HEK293T (cell line): ENCODE data around the gene PITPNM3.

Experiments
- CTCF ChIA-PET: fragments of 350-600 bp; formaldehyde crosslinking; extraction: SDS; loops from one replicate; lab custom pipeline; 2021; ENCODE audit warnings: antibody characterized with exemption, inconsistent platforms; lab: Yijun Ruan, JAX
- POLR2A ChIA-PET: fragments of 350-600 bp; formaldehyde crosslinking; extraction: SDS; loops from one replicate; lab custom pipeline; 2020; ENCODE audit warnings: antibody characterized with exemption, inconsistent platforms; lab: Yijun Ruan, JAX
- DNase-seq: peaks from one replicate; pipeline ENCODE4 v3.0.0; 2012; ENCODE audit warnings: mixed read lengths; ENCODE audit errors: extremely low spot score
- ARNT ChIP-seq: fragments of 450-650 bp; IDR thresholded peaks from 2 replicates; pipeline ENCODE4 v1.6.1; 2017; ENCODE audit warnings: mild to moderate bottlenecking
- BHLHE40 ChIP-seq: fragments of 450-650 bp; IDR thresholded peaks from 2 replicates; pipeline ENCODE4 v1.6.1; 2016; ENCODE audit warnings: mild to moderate bottlenecking, moderate library complexity, borderline replicate concordance
- CTBP1 ChIP-seq: fragments of 450-650 bp; IDR thresholded peaks from 2 replicates; pipeline ENCODE4 v1.6.1; 2016; ENCODE audit warnings: borderline replicate concordance
- ELF4 ChIP-seq: fragments of 450-650 bp; IDR thresholded peaks from 2 replicates; pipeline ENCODE4 v1.6.1; 2017; ENCODE audit warnings: antibody characterized with exemption
- FOXA1 ChIP-seq: fragments of 450-650 bp; IDR thresholded peaks from 2 replicates; pipeline ENCODE4 v1.6.1; 2016; ENCODE audit warnings: mild to moderate bottlenecking
- FOXK2 ChIP-seq: fragments of 450-650 bp; IDR thresholded peaks from 2 replicates; pipeline ENCODE4 v1.6.1; 2016; ENCODE audit warnings: mild to moderate bottlenecking
- FOXM1 ChIP-seq: fragments of 450-650 bp; IDR thresholded peaks from 2 replicates; pipeline ENCODE4 v1.6.1; 2017; ENCODE audit warnings: mild to moderate bottlenecking, borderline replicate concordance
- HDGF ChIP-seq: fragments of 450-650 bp; IDR thresholded peaks from 2 replicates; pipeline ENCODE4 v1.6.1; 2017; ENCODE audit warnings: antibody characterized with exemption, borderline replicate concordance
- L3MBTL2 ChIP-seq: fragments of 450-650 bp; conservative IDR thresholded peaks from 2 replicates; pipeline ENCODE4 v1.6.1; 2016; ENCODE audit warnings: mild to moderate bottlenecking
- LEF1 ChIP-seq: fragments of 450-650 bp; IDR thresholded peaks from 2 replicates; pipeline ENCODE4 v1.6.1; 2017; ENCODE audit warnings: mild to moderate bottlenecking, borderline replicate concordance
- NFRKB ChIP-seq: fragments of 450-650 bp; IDR thresholded peaks from 2 replicates; pipeline ENCODE4 v1.6.1; 2016; ENCODE audit warnings: mild to moderate bottlenecking, moderate library complexity
- SP1 ChIP-seq: fragments of 450-650 bp; IDR thresholded peaks from 2 replicates; pipeline ENCODE4 v1.6.1; 2017
- SUZ12 ChIP-seq: fragments of 450-650 bp; IDR thresholded peaks from 2 replicates; pipeline ENCODE4 v1.6.1; 2016; ENCODE audit warnings: mild to moderate bottlenecking
- TARDBP ChIP-seq: fragments of 450-650 bp; IDR thresholded peaks from 2 replicates; pipeline ENCODE4 v1.6.1; 2016
- ZNF384 ChIP-seq: fragments of 450-650 bp; IDR thresholded peaks from 2 replicates; pipeline ENCODE4 v1.6.1; 2016
- TF ChIP-seq, protein P1 (sequence below): fragments of 450-650 bp; IDR thresholded peaks from 2 replicates; pipeline ENCODE4 v1.6.1; 2016

PITPNM3 gene

DNA sequence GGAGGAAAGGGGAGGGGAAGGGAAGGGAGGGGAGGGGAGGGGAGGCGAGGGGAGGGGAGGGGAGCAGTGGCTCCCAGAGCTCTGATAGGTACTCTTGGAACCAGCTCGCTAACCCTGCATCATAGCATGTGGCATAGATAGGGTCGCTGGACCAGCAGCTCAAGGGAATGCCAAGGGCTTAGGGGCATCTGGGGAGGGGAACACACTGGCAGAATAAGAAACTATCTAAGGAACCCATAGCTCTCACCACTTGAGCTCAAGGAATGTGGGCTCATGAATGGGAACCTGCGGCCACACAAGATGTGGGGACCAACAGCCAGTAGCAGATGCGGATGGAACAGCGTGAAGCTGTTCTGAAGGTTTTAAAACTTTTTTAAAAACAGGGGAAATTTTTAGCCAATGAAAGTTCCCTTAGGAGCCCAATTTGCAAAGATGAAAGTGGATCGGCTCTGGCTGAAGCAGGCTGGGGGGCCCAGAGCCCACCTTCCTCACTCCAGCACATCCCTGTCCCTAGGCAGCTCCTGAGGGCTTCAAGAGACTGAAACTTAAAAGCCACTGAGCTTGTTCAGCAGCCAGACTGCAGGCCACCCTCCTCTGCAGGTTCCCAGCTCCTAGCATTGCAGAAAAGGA is 65.2 kb downstream of the PITPNM3 start:
- POLR2A ChIA-PET: no interaction called here
- no peak for DNase-seq
- TF ChIP-seq L3MBTL2 (no peak), LEF1 (no peak), FOXM1 (no peak), ELF4 (no peak), FOXK2 (no peak), SP1 (no peak), SUZ12 (no peak), ARNT (no peak), ZNF384 (no peak)
- TF ChIP-seq, protein P1, sequence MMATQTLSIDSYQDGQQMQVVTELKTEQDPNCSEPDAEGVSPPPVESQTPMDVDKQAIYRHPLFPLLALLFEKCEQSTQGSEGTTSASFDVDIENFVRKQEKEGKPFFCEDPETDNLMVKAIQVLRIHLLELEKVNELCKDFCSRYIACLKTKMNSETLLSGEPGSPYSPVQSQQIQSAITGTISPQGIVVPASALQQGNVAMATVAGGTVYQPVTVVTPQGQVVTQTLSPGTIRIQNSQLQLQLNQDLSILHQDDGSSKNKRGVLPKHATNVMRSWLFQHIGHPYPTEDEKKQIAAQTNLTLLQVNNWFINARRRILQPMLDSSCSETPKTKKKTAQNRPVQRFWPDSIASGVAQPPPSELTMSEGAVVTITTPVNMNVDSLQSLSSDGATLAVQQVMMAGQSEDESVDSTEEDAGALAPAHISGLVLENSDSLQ: no peak
- CTCF ChIA-PET: no interaction called here

DNA sequence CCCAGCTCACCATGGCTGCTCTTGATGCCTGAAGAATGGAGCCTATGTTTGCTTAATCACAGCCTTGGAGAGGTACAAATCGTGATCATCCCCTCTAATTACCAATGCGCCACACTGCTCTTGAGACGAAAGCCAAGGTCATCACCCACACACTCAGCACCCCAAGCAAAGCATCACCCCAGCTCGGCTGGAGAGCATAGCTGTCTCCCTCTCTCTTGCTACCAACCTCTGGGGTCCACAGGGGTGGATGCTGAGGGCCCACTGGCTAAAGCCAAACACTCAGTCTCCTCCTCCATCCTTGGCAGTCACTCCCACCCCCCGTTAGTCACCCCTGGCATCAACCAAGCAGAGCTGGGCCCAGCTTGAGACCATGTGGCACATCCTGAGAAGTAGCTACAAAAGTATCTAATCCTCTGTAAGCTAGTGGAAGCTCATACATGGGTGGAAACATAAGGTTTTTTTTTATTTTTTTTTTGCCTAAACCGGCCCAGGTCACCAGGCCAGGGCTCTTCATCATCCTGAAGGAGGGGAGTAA is 67.3 kb downstream of the PITPNM3 start:
- TF ChIP-seq BHLHE40 (no peak), TARDBP (no peak), L3MBTL2 (no peak), ELF4 (no peak), SUZ12 (no peak), SP1 (no peak), FOXM1 (no peak), CTBP1 (no peak), FOXK2 (no peak)
- POLR2A ChIA-PET: no interaction called here
- CTCF ChIA-PET: interaction anchor here (0.7 kb wide), 1 partner anchor 547 kb away, joined by 4 read pairs; the partner anchor contains the start of gene SLC16A13
- DNase-seq: no peak

DNA sequence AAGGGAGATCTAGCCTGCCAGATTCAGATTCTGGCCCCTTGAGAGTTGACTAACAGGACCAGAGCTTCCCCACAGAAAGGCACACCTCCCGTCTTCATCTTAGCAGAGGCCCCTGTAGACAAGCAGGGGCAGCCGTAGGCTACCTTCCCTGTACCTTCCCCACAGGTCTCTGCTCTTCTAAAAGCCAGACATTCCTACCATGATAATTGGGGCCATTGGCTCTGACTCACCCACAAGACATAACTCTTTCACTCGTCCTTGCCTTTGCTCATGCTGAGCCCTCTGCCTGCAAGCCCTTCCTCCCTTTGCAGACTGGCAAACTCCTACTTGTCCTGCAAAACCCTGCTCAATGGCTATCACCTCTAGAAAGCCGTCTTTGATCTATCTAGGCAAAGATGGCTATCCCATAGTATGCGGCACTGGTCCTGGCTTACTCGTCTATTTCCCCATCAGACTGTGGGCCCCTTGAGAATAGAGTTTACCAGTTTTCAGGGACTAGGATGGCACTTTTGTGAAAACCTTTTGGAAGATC is 68.3 kb downstream of the PITPNM3 start:
- DNase-seq: no peak
- ChIA-PET POLR2A (no interaction called here), CTCF (no interaction called here)
- TF ChIP-seq LEF1 (no peak), FOXM1 (no peak), FOXK2 (no peak), ZNF384 (no peak), HDGF (no peak), NFRKB (no peak), SUZ12 (no peak), CTBP1 (no peak), TARDBP (no peak), FOXA1 (no peak), BHLHE40 (no peak), ELF4 (no peak), ARNT (no peak), L3MBTL2 (no peak), SP1 (no peak)
- TF ChIP-seq, protein P1: no peak

DNA sequence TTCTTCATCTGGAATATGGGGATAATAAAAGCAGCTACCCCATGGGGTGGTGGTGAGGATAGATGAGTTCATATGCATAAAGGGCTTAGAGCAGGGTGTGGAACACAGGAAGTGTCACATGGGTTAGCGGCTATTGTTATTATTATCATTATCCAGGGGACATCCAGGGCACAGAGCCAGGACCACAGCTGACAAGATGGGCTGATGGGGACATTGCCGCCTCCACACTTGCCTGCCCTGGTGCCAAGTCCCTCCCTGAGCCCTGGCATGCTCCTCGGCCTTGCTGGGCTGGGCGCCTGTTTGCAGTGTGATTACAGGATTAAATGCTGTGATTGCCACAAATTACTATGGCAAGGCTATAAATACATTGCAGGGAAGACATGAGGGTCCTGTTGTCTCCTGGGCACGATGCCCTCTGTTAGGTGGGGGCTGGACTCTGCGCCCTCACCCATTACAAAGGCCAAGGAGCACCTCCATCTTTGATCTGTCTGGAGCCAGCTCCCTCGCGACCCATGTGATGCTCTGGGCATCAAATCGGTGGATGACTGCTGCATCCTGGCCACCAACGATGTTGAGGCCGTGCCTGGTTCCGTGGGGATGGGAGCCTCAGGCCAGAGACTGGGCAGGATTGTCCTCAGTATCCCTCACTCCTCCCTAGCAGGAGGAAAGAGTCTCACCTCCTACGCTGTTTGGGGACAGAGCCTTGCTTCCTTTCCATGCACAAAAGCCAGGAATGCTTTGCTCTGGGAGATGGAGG is 68.9 kb downstream of the PITPNM3 start:
- DNase-seq: no peak
- ChIA-PET POLR2A (no interaction called here), CTCF (no interaction called here)
- TF ChIP-seq SUZ12 (no peak), BHLHE40 (no peak), SP1 (no peak), TARDBP (no peak), FOXM1 (no peak), CTBP1 (no peak), HDGF (no peak), LEF1 (no peak), FOXA1 (no peak), ZNF384 (no peak), ELF4 (no peak), FOXK2 (no peak), NFRKB (no peak), ARNT (no peak), L3MBTL2 (no peak)
- TF ChIP-seq, protein P1: no peak

DNA sequence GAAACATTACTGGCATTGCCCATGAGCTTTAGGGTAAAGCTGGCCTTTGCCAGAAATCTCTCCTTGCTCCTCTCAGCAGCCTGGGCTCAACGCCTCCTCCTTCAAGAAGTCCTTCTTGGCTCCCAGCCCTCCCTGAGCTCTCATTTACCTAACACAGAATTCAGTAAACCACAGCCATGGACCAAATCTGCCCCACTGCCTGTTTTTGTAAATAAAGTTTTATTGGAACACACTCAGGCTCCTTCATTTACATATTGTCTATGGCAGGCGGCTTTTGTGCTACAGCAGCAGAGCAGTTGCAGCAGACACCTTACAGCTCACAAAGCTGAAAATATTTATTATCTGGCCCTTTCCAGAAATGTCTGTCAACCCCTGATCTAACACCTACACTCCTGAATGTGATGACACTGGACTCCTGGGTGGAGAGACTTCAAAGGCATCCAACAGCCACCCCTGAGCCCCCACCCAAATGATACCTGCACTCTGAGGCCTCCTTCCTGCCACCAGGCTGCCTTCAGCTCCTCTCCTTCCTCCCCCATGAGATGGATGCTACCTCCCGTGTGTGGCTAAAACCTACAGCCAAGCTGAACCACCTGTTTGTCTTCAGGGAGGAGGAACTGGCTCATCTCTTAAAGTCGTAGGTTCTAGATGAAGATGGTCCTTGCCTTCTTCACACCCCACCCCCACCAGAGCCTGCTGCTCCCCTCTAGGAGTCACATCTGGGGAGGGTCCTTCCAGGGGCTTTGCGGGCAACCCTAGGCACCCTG is 70.5 kb downstream of the PITPNM3 start:
- CTCF ChIA-PET: no interaction called here
- DNase-seq: no peak
- TF ChIP-seq ARNT: no peak
- POLR2A ChIA-PET: no interaction called here
